ENCODE data around the gene CORO7.
"Not testable (repeated sequence)": the region's sequence is repeated elsewhere in the genome, so short reads cannot be mapped to it uniquely, and the experiment has no call there.

Gene CORO7

GRCh38 chr16:4399001-4399730, 17.2 kb downstream of the CORO7 start:
- no peak for DNase-seq

- no peak for DNase-seq
These were observed 21.2 kb downstream of the CORO7 start for GRCh38 chr16:4395055-4395726.

DNA sequence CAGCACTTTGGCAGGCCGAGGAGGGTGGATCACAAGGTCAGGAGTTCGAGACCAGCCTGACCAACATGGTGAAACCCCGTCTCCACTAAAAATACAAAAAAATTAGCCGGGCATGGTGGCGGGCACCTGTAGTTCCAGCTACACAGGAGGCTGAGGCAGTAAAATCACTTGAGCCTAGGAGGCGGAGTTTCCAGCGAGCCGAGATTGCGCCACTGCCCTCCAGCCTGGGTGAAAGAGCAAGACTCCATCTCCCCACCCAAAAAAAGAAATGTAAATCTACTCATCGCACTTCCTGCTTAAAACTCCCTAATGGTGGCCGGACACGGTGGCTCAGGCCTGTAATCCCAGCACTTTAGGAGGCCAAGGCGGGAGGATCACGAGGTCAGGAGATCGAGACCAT, 22.5 kb downstream of the CORO7 start:
- DNase-seq: not testable (repeated sequence)

DNA sequence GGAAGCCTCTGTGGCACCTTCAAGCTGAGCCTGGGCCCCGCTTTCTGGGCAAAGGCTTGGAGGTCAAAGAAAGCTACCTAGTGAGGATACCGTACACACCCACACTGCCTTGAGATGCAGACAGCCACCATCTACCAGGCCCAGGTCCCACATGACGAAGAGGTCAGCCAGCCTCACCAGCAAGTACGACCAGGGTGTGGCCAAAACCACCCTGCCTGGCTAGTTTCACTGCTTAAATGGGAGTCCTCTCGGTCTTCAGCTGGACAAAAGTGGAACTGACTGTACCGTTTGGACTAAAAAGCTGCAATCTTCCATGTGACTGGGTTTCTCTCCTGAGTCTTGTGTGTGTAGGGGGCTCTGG, 23.2 kb downstream of the CORO7 start:
- DNase-seq: no peak

GRCh38 chr16:4392382-4393239, 23.8 kb downstream of the CORO7 start:
- no peak for DNase-seq

DNA sequence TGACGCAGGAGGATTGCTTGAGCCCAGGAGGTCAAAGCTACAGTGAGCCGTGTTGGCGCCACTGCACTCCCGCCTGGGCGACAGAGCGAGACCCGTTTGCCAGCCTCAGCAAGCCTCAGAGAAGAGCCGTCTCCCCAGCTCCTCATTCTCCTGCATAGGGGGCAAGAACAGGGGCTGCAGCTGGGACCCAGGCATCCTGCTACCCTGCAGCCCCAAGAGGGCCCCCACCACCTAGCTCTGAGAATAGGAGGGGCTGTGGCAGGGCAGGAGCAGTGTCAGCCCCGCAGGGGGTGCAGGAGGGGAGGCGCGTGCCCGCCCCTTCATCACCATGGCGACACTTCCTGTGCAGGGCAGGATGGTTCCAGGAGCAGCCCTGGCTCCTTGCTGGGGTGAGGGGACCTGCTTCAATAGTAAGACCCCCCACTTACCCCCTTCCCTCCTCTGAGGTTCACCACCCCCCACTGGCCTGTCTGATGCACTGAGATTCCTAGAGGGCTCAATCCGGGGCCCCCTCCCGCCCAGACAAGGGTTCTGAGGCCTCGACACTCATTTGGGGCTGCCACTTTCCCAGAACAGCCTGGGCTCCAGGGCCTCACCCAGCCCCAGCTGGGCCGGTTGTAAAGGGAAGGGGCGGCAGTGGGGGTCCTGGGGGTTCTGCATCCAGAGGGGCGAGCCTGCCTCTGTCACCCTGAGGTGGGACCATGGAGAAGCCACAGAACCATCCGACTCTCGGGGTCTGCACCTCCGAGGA, 24.6 kb downstream of the CORO7 start:
- DNase-seq: no peak

DNA sequence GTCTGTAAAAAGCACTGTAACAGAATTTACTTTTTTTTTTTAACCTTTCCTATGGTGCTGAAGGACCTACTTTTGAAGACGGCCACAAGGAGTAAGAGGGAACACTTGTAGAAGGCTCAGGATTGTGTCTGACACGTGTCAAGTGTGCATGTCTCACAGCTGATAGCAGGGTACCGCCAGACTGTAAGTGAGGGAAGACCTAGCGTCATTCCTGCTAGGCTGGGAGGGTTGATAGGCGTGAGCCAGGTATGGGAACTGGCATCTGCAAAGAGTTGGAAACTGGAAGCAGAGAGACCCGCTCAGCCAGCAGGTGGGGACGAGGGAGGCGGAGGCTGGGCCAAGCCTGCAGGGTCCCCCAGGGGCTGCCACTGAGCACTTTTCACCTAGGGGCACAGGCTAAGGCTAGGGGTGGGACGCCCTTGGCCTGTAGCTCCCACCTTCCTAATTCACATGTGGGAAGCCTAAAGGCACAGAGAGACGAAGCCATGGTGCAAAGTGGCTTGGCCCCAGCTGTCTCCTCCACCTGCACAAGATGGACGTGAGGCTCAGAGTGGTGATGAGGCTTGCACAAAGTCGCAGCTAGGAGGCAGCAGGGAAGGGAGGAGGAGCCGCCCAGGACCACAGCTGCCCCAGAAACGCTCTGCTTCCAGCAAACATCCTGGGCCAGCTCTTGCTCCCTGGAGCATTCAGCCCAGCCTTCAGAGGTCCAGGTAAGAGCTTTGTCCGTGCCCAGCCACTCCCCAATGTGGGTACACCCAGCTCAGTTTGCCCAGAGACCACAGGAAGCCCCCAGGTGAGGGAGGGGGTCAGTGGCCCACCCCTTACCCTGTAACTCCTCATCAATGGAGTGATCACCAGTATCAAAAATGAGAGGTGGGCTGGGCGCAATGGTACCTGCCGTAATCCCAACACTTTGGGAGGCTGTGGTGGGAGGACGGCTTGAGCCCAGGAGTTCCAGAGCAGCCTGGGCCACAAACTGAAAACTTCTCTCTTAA, 25.8 kb downstream of the CORO7 start:
- DNase-seq: no peak

DNA sequence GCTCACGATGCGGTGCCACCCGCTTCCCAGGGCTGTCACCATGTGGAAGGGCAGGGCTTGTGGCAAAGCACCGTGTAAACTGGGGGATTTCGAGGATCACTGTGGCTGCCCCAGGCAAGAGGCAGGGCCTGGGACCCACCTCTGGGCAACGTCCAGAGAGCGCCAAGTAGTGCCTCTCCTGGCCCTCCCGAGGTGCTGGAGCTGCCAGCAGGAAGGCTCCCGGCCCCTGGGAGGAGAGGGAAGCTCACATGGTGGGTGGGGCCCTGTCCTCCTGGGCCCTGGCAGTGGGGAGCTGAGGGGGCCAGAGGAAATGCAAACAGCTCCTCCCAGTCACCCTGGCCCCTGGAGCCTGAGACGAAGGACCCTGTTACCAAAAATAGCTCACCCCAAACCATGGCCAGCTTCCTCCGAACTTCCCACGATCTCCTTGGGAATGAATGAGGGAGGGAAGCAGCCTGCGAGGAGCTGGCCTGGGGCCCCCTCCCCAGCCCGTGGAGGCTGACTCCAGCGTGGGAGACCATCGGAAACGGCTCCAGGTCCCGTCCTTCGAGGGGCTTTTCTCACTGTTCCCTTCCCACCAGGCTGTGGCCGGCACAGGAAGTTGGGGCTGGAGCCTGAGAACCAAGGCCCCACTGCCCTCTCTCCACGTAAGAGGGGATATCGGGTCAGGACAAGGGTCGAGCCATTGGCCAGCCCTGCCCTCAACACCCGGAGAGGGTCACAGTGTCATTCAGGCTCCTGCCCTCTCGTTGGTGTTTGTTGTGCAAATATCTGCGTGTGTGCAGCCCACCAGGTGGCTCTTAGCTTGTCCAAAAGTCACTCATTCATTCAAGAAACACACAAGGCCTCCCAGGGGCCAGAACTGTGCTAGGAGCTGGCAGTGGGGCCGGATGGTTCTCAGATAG, 27.1 kb downstream of the CORO7 start:
- DNase-seq: no peak

DNA sequence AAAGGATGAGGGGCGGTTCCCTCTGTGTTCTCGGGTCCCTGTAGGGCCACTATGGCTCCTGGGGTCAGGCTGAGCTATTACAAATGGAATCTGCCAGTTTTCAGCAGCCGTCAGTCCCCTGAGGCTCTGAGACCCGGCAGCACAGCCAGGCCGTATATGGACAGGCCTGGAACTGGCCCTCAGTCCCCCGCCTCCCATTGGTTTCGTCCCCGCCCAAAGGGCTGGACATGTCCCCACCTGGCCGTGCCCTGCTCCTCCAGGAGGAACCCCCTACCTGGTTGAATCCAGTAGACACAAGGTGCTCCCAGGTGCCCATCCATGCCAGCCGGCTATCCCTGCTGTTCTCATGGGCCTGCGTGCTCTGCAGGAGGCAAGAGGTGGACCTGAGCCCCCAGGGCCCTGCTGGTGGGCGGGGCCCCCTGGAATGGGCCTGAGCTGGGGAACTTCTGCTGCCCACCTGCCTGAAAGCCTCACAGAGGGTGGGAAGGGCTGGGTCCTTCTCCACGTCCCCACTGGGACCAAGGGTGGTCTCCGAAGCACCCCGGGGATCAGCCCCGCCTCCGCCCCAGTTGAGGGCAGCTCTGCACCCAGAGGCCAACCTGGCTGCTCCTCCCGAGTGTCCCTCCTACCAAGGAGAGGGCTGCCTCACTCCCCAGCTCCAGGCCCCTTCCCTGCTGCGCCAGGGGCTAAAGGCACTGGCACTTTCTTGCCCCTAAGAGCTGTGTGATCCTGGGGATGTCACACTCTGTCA, 27.9 kb downstream of the CORO7 start:
- DNase-seq: no peak

- no peak for DNase-seq
These were observed 28.6 kb downstream of the CORO7 start for GRCh38 chr16:4387781-4388180.

DNA sequence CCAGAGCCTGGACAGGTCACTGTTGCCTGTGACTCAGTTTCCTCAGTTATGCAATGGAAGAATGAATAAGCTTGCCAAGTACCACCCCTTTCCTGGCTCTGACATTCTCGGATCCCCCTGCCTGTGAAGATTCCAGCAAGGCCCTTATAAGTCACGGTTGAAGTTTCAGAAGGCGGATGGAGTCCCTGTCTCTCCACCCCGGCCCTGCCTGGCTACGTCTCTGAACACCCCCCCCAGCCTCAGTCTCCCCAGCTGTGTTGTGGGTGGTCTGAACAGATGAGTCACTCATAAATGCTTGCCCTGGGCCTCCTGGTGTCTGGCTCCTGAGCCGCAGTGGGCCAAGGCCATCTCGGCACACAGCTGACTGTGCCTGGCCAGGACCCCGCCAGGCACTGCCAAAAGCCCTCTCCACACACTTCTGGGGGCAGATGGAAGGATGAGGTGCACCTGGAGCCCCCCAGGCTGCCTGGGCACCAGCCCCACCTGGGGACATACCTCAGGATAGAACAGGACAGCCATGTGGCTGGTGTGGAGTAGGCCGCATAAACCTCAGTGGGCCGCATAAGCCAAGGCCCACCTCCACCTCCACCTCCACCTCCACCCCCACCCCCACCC, 29.3 kb downstream of the CORO7 start:
- DNase-seq: no peak

DNA sequence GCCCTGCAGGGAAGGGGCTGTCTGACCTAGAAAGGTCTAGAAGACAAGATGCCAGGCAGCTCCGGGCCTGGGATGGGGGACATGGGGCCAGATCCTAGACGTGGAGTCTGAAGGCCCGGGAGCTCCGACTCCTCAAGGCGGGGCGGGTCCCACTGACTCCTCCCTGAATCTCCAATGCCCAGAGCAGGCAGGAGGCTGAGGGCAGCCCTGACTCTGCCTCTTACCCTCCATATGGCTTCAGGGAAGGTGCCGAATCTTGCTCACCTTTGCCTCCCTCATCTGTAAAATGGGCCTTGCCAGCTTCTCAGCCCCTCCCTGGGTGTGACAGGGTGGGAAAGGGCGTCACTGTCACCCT, 30.0 kb downstream of the CORO7 start:
- no peak for DNase-seq

DNA sequence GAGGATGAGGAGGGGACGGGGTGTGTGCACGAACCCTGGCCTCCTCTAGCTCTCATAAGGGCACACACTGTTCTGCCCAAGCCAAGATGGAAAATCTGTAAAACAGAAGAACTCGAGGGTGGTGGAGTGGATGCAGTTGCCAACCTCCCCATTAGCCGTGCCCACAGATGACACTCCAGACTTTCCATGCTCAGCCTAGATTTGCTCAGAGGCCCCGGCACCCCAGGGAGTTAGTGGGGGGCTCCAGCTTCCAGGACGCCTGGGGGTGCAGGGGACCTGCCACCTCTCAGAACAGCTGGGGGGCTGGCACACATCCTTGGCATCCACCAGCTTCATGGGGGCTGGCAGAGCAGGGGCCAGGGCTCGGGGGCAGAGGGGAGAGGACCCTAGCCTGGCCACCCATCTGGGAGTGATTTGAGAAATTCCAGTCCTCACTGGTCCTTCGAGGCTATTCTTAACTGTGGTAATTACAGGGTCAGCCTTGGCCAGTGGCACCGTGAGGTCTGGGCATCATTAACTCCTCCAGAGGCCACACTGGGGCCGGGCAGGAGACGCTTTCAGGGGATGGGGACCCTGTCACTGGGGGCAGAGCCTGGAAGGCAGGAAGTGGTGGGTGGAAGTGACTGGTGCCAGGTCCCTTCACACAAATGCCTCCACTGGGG, 30.5 kb downstream of the CORO7 start:
- no peak for DNase-seq

DNA sequence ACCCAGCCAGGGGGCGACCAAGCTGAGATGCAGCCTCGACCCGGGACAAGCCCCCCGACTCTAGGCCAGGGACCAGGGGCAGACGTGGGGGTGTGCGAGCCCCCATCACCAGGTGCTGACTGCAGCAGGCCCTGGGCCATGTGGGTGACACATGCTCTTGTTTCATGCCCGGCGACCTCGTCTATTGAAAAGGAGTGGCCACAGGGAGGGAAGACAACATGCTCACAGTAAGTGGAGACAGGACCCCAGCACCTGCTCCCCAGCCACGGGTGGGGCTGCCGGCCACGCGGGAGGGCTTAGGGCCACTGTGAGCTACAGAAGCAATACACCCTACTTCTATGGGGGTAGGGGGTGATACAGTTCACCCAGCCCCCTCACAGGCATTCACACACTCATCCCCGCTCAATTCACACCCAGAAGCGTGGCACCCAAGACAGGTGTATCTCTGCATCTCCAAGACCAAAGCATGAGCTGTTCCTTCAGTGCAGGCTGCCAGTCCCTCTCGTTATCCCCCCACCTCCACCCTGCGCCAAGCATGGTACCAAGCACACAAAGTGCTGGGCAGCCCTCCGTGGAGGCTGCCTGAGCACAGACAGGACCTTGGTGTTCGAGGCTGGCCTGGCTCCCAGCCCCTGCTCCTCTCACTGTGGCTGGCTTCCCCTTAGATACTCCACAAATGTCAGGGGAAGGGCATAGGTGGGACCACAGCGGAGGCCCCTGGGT, 31.2 kb downstream of the CORO7 start:
- DNase-seq: no peak

DNA sequence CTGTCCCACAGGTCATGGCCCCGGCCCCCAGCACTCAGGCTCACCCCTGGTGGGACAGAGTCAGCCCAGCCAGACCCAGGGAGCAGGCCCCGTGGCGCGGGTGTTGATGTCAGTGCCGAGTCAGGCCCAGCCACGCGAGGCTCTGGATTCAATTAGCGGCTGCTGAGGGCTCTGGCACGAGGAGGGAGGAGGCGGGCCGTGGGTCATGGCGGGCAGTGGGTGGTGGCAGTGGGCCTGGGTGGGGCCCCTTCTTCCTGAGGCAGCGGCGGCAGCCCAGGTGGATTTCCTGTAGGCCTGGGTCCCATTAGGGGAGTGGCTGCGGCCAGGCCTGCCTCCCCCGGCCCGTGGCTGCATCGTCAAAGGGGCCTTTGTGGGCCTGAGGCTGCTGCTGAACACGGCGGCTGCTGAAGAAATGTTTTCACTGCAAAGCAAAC, 31.9 kb downstream of the CORO7 start:
- no peak for DNase-seq

GRCh38 chr16:4383591-4384444, 32.6 kb downstream of the CORO7 start:
- no peak for DNase-seq

GRCh38 chr16:4382795-4383357, 33.5 kb downstream of the CORO7 start:
- no peak for DNase-seq

All from NCI-H1417 treated with DMSO at 0.1 percent for 48 hours (cell line).